H1 (cell line): ENCODE measurements around the gene CYP2S1. TPM values are rescaled to one million over a fixed set of nuclear protein-coding genes. Genes with fewer than 3 reads are reported as not detected.

ENCODE experiments used
- CTCF ChIA-PET: fragments of 300-600 bp; sonication (Branson Sonifier 250); formaldehyde crosslinking; loops from one replicate; lab custom pipeline; 2021; ENCODE audit not compliant: partially characterized antibody; lab: Charles Lee
- POLR2A ChIA-PET: fragments of 300-600 bp; sonication (Branson Sonifier 250); formaldehyde crosslinking; loops from one replicate; lab custom pipeline; 2021; ENCODE audit warnings: inconsistent platforms; ENCODE audit not compliant: partially characterized antibody; lab: Charles Lee
- DNase-seq, 2 experiments: peaks; one replicate each; pipeline versions ENCODE4 v3.0.0 to v3.0.0-alpha.2; 2010 to 2022; ENCODE audit warnings: low spot score in 2 of 2, low read depth in 1 of 2, mixed read lengths in 1 of 2
- FAIRE-seq: peaks from 2 replicates; lab custom pipeline; 2011; peaks lifted over from hg19 to GRCh38; lab: Jason Lieb, UNC
- H2AFZ ChIP-seq: 2 replicates; pipeline ENCODE4 v1.8.1; 2012; ENCODE audit warnings: low read length, inconsistent platforms
- H2AK5ac ChIP-seq: 2 replicates; pipeline ENCODE4 v1.6.1; 2013; ENCODE audit warnings: low read depth, low read length
- H2BK120ac ChIP-seq: replicated peaks from 2 replicates; pipeline ENCODE3; 2013; ENCODE audit warnings: low read depth, low read length, inconsistent platforms
- H2BK12ac ChIP-seq: 2 replicates; pipeline ENCODE4 v1.6.1; 2013; ENCODE audit warnings: low read depth, low read length
- H2BK15ac ChIP-seq: 2 replicates; pipeline ENCODE4 v1.6.1; 2013; ENCODE audit warnings: low read length
- H2BK20ac ChIP-seq: 2 replicates; pipeline ENCODE4 v1.6.1; 2013; ENCODE audit warnings: low read length
- H2BK5ac ChIP-seq: 2 replicates; pipeline ENCODE4 v1.6.1; 2013; ENCODE audit warnings: low read depth, low read length
- H3K14ac ChIP-seq: 2 replicates; pipeline ENCODE4 v1.6.1; 2013; ENCODE audit warnings: inconsistent platforms; ENCODE audit not compliant: insufficient read length
- H3K18ac ChIP-seq: 2 replicates; pipeline ENCODE4 v1.6.1; 2013; ENCODE audit warnings: low read length; ENCODE audit errors: extremely low read depth
- H3K23ac ChIP-seq: 2 replicates; pipeline ENCODE4 v1.6.1; 2013; ENCODE audit warnings: inconsistent platforms; ENCODE audit not compliant: insufficient read length
- H3K23me2 ChIP-seq: 2 replicates; pipeline ENCODE4 v1.6.1; 2013; ENCODE audit warnings: low read depth, low read length
- H3K27ac ChIP-seq: 2 replicates; pipeline ENCODE4 v1.6.1; 2011; ENCODE audit warnings: low read depth, low read length, inconsistent platforms
- H3K27me3 ChIP-seq, 4 experiments: replicated peaks in 1 of 4; 1 replicate in 1 of 4; 2 replicates in 3 of 4; pipeline versions ENCODE4 v1.6.1 to v1.8.1; 2011 to 2013; ENCODE audit warnings: low read length in 3 of 4, mild to moderate bottlenecking in 3 of 4, inconsistent platforms in 2 of 4, mixed read lengths in 2 of 4, moderate library complexity in 1 of 4; ENCODE audit not compliant: control insufficient read depth in 3 of 4, insufficient read depth in 3 of 4; ENCODE audit errors: extremely low read depth in 1 of 4
- H3K36me3 ChIP-seq, 4 experiments: 2 replicates each; pipeline versions ENCODE4 v1.6.1 to v1.8.1; 2011 to 2013; ENCODE audit warnings: mild to moderate bottlenecking in 4 of 4, low read length in 3 of 4, moderate library complexity in 2 of 4, control low read depth in 1 of 4, inconsistent platforms in 1 of 4; ENCODE audit not compliant: insufficient read depth in 4 of 4, control insufficient read depth in 2 of 4
- H3K4ac ChIP-seq: replicated peaks from 2 replicates; pipeline ENCODE3; 2013; ENCODE audit warnings: low read length, low read depth, mixed read lengths, inconsistent platforms; ENCODE audit not compliant: insufficient read length
- H3K4me1 ChIP-seq, 4 experiments: replicated peaks in 1 of 4; 1 replicate in 1 of 4; 2 replicates in 3 of 4; pipeline versions ENCODE4 v1.6.1 to v1.8.1; 2011 to 2013; ENCODE audit warnings: low read length in 3 of 4, inconsistent platforms in 2 of 4, mixed read lengths in 1 of 4; ENCODE audit not compliant: insufficient read depth in 4 of 4, control insufficient read depth in 3 of 4
- H3K4me2 ChIP-seq, 2 experiments: 2 replicates each; pipeline versions ENCODE4 v1.6.1 to v1.8.1; 2011 to 2013; ENCODE audit warnings: low read depth in 2 of 2, low read length in 2 of 2, control low read depth in 1 of 2, inconsistent platforms in 1 of 2, mild to moderate bottlenecking in 1 of 2; ENCODE audit not compliant: insufficient read depth in 1 of 2
- H3K4me3 ChIP-seq, 4 experiments: fragments of 200-600, 300-600 bp in 1 of 4; sonication (generic), shearing (Covaris generic), sonication (Bioruptor Twin) in 1 of 4; 2 replicates each; pipeline versions ENCODE4 v1.5.1 to v1.8.1; 2011 to 2016; ENCODE audit warnings: low read length in 4 of 4, low read depth in 3 of 4, control low read depth in 2 of 4, inconsistent platforms in 2 of 4, mild to moderate bottlenecking in 2 of 4, mixed read lengths in 1 of 4, moderate library complexity in 1 of 4; ENCODE audit not compliant: insufficient read depth in 2 of 4; ENCODE audit errors: extremely low read depth in 1 of 4
- H3K56ac ChIP-seq: replicated peaks from 2 replicates; pipeline ENCODE3; 2013; ENCODE audit warnings: low read depth, mild to moderate bottlenecking, mixed read lengths, low read length, inconsistent platforms; ENCODE audit not compliant: insufficient read length
- H3K79me1 ChIP-seq: 2 replicates; pipeline ENCODE4 v1.6.1; 2013; ENCODE audit warnings: low read depth, low read length, control low read depth
- H3K79me2 ChIP-seq, 2 experiments: 2 replicates each; pipeline versions ENCODE4 v1.6.1 to v1.8.1; 2012 to 2013; ENCODE audit warnings: low read length in 2 of 2, mild to moderate bottlenecking in 2 of 2, inconsistent platforms in 1 of 2; ENCODE audit not compliant: insufficient read depth in 2 of 2, control insufficient read depth in 1 of 2
- H3K9ac ChIP-seq, 4 experiments: replicated peaks in 1 of 4; 1 replicate in 1 of 4; 2 replicates in 3 of 4; pipeline versions ENCODE4 v1.6.1 to v1.8.1; 2011 to 2013; ENCODE audit warnings: low read depth in 3 of 4, low read length in 3 of 4, control low read depth in 2 of 4, mild to moderate bottlenecking in 2 of 4, moderate library complexity in 2 of 4, inconsistent platforms in 1 of 4; ENCODE audit errors: extremely low read depth in 1 of 4
- H3K9me3 ChIP-seq, 2 experiments: 2 replicates each; pipeline versions ENCODE4 v1.6.1 to v1.8.1; 2012 to 2013; ENCODE audit warnings: mild to moderate bottlenecking in 2 of 2, moderate library complexity in 2 of 2, control low read depth in 1 of 2, inconsistent platforms in 1 of 2, low read depth in 1 of 2, low read length in 1 of 2, mixed read lengths in 1 of 2; ENCODE audit not compliant: insufficient read depth in 2 of 2
- H4K20me1 ChIP-seq, 2 experiments: replicated peaks in 1 of 2; 2 replicates each; pipeline versions ENCODE3 to v1.8.1; 2011 to 2013; ENCODE audit warnings: inconsistent platforms in 2 of 2, low read length in 2 of 2, mild to moderate bottlenecking in 1 of 2; ENCODE audit not compliant: insufficient read depth in 2 of 2, control insufficient read depth in 1 of 2
- H4K5ac ChIP-seq: 2 replicates; pipeline ENCODE4 v1.6.1; 2013; ENCODE audit warnings: low read length, low read depth, mixed read lengths, inconsistent platforms; ENCODE audit not compliant: insufficient read length
- H4K8ac ChIP-seq: 2 replicates; pipeline ENCODE4 v1.8.0; 2013; ENCODE audit warnings: mild to moderate bottlenecking, moderate library complexity, low read length, inconsistent platforms; ENCODE audit not compliant: insufficient read depth; ENCODE audit errors: extremely low read depth
- H4K91ac ChIP-seq: replicated peaks from 2 replicates; pipeline ENCODE3; 2013; ENCODE audit warnings: low read length, mixed read lengths, inconsistent platforms; ENCODE audit not compliant: insufficient read length
- CREB1 ChIP-seq: IDR thresholded peaks from 2 replicates; pipeline ENCODE4 v1.6.1; 2012; ENCODE audit warnings: inconsistent platforms
- RFX5 ChIP-seq: IDR thresholded peaks from 2 replicates; pipeline ENCODE4 v1.6.1; 2011; ENCODE audit warnings: low read depth, low read length, improper control_type of control experiment, borderline replicate concordance
- RXRA ChIP-seq: IDR thresholded peaks from 2 replicates; pipeline ENCODE4 v1.6.1; 2011; ENCODE audit warnings: low read depth, mild to moderate bottlenecking, low read length, moderate library complexity; ENCODE audit not compliant: insufficient read depth
- SIRT6 ChIP-seq: IDR thresholded peaks from one replicate; pipeline ENCODE4 v1.7.1; 2012; ENCODE audit warnings: low read length, inconsistent platforms
- SP2 ChIP-seq: IDR thresholded peaks from 2 replicates; pipeline ENCODE4 v1.6.1; 2012; ENCODE audit warnings: mild to moderate bottlenecking, low read length, inconsistent platforms
- WGBS, 2 experiments: shearing (Covaris generic) in 1 of 2; methylation state at CpG; one replicate each; pipeline versions ENCODE4 v1.1.6 to v1.1.7; 2013 to 2015; ENCODE audit warnings: low lambda C conversion rate in 2 of 2, mixed read lengths in 2 of 2, inconsistent platforms in 1 of 2, low coverage in 1 of 2, missing lambda C conversion rate in 1 of 2; ENCODE audit not compliant: insufficient replicate concordance in 2 of 2, insufficient coverage in 1 of 2, insufficient read length in 1 of 2; ENCODE audit errors: extremely low coverage in 1 of 2, missing lambda C conversion rate in 1 of 2; 5-methylcytosine and 5-hydroxymethylcytosine counted together
- polyA plus RNA-seq, 7 experiments: library from polyadenylated mRNA; depleted of rRNA in 3 of 7; stranded (reverse) in 5 of 7; unstranded in 2 of 7; fragments of >200 nt in 5 of 7; fragments of 200-250 nt in 2 of 7; gene quantifications; 1 replicate in 5 of 7; 2 replicates in 1 of 7; 4 replicates in 1 of 7; pipeline versions ENCODE4 v1.2.1 to v1.2.3, GENCODE V29; 2011 to 2013; ENCODE audit warnings: missing spikeins in 2 of 7, mixed read lengths in 2 of 7
- total RNA-seq: library from RNA; stranded (reverse); fragmentation: NEBNext Ultra II Directional; extraction: Animal tissue kit (Norgen Biotek cat#: 25700); gene quantifications from 2 replicates; pipeline ENCODE4 v1.2.1, GENCODE V29; 2021

Gene CYP2S1
- total and polyA plus RNA-seq, 2 of the 8 experiments (the other 6 are each of a cell fraction or from before 2014, with no cell fraction given) = 97.9 to 245 TPM

- H3K4ac ChIP-seq = no peak overlapping the region
- no peak overlapping the region for H2AFZ ChIP-seq
- no peaks in the 10 kb centered on the region for H3K9me3 ChIP-seq
- no peak overlapping the region for H4K5ac ChIP-seq
- H3K4me2 ChIP-seq = no peak overlapping the region
- H2BK120ac ChIP-seq = no peak overlapping the region
- no peak overlapping the region for H2BK5ac ChIP-seq
- no peak overlapping the region for H3K14ac ChIP-seq
- peaks cover 10% of the 10 kb centered on the region; the same call in 1 of the 2 replicates for H3K23me2 ChIP-seq
- H4K8ac ChIP-seq = no peak overlapping the region
- no peak overlapping the region for H3K23ac ChIP-seq
- peak overlapping the region in 1 of 4 experiments; percentile 26; a peak in 2 of 7 replicates for H3K9ac ChIP-seq
- H2BK15ac ChIP-seq = no peak overlapping the region
- CTCF ChIA-PET = interaction anchor here (0.7 to 1.4 kb wide), 2 partner anchors 29 to 30 kb away, joined by 3 to 4 read pairs; no protein-coding TSS in a partner anchor
- H2BK20ac ChIP-seq = no peak overlapping the region
- H3K27ac ChIP-seq = no peak overlapping the region
- H3K4me3 ChIP-seq = no peak overlapping the region
- H3K18ac ChIP-seq = no peak overlapping the region
- no peaks in the 10 kb centered on the region; a peak in 1 of 7 replicates for H3K4me1 ChIP-seq
- no peak overlapping the region for H2AK5ac ChIP-seq
- no peak for FAIRE-seq
- WGBS, 2 experiments = 96% methylated on average over 4 of the region's 4 CpGs; no CpG with 5 or more reads in 1 of the 2 experiments
- peaks cover 3 to 29% (median 5%) of the 10 kb centered on the region in 4 experiments; a peak in 6 of 8 replicates for H3K36me3 ChIP-seq
- H3K79me2 ChIP-seq = no peaks in the 10 kb centered on the region
- H4K91ac ChIP-seq = no peak overlapping the region
- H4K20me1 ChIP-seq = peaks cover 0 to 11% of the 10 kb centered on the region in 2 experiments
- TF ChIP-seq SP2 (no peak), SIRT6 (no peak), CREB1 (no peak), RFX5 (no peak), RXRA (no peak)
- no peak overlapping the region for H3K56ac ChIP-seq
- H3K79me1 ChIP-seq = 0 out of 2 replicates have a peak, but pooled peaks cover 4% of the 10 kb centered on the region
- DNase-seq = no peak
- no peak overlapping the region for H2BK12ac ChIP-seq
- no peaks in the 10 kb centered on the region for H3K27me3 ChIP-seq
- POLR2A ChIA-PET = interaction anchor here (0.6 to 7.5 kb wide), 5 partner anchors 9 to 148 kb away, joined by 3 to 49 read pairs (median 3); no protein-coding TSS in a partner anchor
Observed at GRCh38 chr19:41233748-41234240, 40.8 kb downstream of the CYP2S1 start.
